Retinal pigment epithelial cell (primary cell): ENCODE measurements around the gene PAPSS2.

Experiments
- DNase-seq: peaks from one replicate; pipeline ENCODE4 v3.0.0-alpha.2; 2010; ENCODE audit warnings: low read depth
- H3K4me3 ChIP-seq: 2 replicates; pipeline ENCODE4 v1.5.1; 2011; ENCODE audit warnings: mild to moderate bottlenecking, low read length, control low read depth, moderate library complexity
- CTCF ChIP-seq: conservative IDR thresholded peaks from 2 replicates; pipeline ENCODE4 v1.5.1; 2011; ENCODE audit warnings: low read depth, low read length, control low read depth, inconsistent platforms

The PAPSS2 gene

GRCh38 chr10:87652261-87652660 lies 7.4 kb upstream of the PAPSS2 start:
- no peak for TF ChIP-seq CTCF
- no peak for DNase-seq
- no peak overlapping the region for H3K4me3 ChIP-seq

DNA sequence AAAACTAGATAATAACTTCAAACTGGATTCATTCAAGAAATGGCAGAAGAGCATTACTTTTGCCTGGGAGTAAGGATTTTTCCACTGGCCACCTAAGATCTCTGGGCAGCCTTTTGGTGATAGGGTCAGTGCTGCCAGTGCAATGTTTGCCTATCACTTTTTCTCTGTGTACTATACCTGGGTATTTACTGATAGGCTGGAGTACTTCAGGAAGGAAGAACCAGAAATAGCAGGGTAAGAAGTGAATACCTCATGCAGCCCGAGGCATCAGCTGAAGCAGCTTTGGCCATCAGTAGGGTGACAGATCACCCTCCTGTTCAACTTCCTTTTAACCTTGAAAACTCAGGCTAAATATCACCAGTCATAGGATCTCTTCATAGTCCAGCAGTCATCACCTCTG lies 5.5 kb upstream of the PAPSS2 start:
- no peak overlapping the region for H3K4me3 ChIP-seq
- no peak for DNase-seq
- no peak for TF ChIP-seq CTCF

DNA sequence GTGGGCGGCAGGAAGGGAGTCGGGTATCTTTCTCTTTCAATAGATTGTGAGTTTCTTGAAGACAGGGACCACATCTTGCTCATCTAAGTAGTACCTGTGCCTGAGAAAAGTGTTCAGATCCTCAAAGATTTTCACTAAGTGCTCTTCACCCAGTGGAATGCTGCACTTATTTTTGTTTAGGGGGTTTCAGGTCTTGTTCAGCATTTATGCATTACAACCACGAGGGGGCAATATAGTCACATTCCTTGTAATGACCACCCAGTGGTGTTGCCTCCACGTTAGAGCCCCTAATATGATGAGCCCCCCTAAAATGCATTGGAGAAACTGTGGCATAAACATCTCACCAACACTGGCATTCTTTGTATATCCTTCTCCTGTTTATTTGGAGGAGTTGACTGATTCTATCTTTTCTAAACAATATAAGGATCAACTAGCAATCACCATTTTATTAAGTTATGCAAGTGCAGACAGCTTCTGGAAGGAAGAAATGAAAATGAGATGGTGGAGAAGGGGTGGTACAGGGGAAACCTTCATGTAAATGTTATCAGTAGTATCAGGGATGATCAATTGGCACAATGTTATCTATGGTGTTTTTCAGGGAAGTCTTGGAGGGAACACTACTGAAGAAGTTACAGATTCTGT lies 3.1 kb upstream of the PAPSS2 start:
- peak; percentile 75 for TF ChIP-seq CTCF
- DNase-seq = no peak
- no peak overlapping the region for H3K4me3 ChIP-seq

- no peak for DNase-seq
- TF ChIP-seq CTCF = no peak
- no peak overlapping the region for H3K4me3 ChIP-seq
These were observed 2.3 kb upstream of the PAPSS2 start for GRCh38 chr10:87657371-87657770.

DNA sequence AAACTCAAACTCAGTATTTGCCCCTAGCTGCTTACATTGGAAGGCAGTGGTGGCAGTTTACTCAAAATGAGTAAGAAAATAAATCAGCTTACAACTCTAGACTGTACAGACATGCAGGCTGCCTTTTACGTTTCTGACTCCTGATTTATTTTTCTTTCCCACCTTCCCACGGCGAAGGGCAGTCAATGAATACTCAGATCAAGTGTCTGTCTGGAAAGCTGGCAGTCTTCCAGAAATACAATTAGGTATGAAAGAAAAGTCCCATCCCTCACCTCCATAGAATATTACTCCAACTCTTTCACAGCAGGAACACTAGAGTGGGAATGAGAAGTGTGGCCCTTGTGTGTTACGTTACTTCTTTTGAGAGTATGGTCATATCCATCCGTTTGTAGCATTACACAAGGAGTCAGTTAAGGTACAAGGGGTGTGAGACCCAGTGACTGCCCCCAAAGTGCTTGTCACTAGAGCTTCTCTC lies 1.3 kb upstream of the PAPSS2 start:
- TF ChIP-seq CTCF = no peak
- H3K4me3 ChIP-seq = no peak overlapping the region
- no peak for DNase-seq

GRCh38 chr10:87658858-87659555 lies 671 bp upstream of the PAPSS2 start:
- DNase-seq = no peak
- H3K4me3 ChIP-seq = peak overlapping the region; percentile 78
- TF ChIP-seq CTCF = no peak
